Panc1 (cell line): ENCODE data around the gene AUP1. TPM values are rescaled to one million over a fixed set of nuclear protein-coding genes. Genes with fewer than 3 reads are reported as not detected.

Experiments used
- ATAC-seq: fragments of 200-7000 bp; cut with Tn5 transposase; 2 replicates; pipeline ENCODE4 v1.9.1; 2020; ENCODE audit warnings: mild to moderate bottlenecking, moderate library complexity
- BruUV-seq: library from RNA; stranded (reverse); fragments of 400-500 nt; replicated peaks from 2 replicates; lab custom pipeline; 2021; lab: Mats Ljungman, UMichigan
- CTCF ChIA-PET: fragments of 300-600 bp; sonication (Branson Sonifier 250); formaldehyde crosslinking; loops from one replicate; lab custom pipeline; 2022; ENCODE audit warnings: antibody characterized with exemption; lab: Charles Lee
- POLR2A ChIA-PET: fragments of 300-600 bp; sonication (Branson Sonifier 250); formaldehyde crosslinking; loops from one replicate; lab custom pipeline; 2022; ENCODE audit warnings: antibody characterized with exemption; lab: Charles Lee
- DNase-seq: peaks from one replicate; pipeline ENCODE4 v3.0.0-alpha.2; 2010; ENCODE audit warnings: low read depth, low spot score
- H3K27ac ChIP-seq: 2 replicates; pipeline ENCODE4 v1.5.1; 2011; ENCODE audit warnings: mild to moderate bottlenecking, low read length, inconsistent platforms
- H3K27me3 ChIP-seq: fragments of 200-500 bp; sonication (Bioruptor generic); 2 replicates; pipeline ENCODE4 v1.6.0; 2014; ENCODE audit warnings: low read length, inconsistent platforms; ENCODE audit not compliant: control insufficient read depth, insufficient read depth
- H3K36me3 ChIP-seq: fragments of 200-500 bp; sonication (Bioruptor generic); 2 replicates; pipeline ENCODE4 v1.5.1; 2014; ENCODE audit warnings: inconsistent platforms, mild to moderate bottlenecking, low read length, moderate library complexity; ENCODE audit not compliant: control insufficient read depth, insufficient read depth
- H3K4me1 ChIP-seq: 2 replicates; pipeline ENCODE4 v1.5.1; 2011; ENCODE audit warnings: inconsistent platforms, mild to moderate bottlenecking, low read length, moderate library complexity; ENCODE audit not compliant: control insufficient read depth, insufficient read depth
- H3K4me3 ChIP-seq, 2 experiments: 2 replicates each; pipeline ENCODE4 v1.5.1; 2011 to 2012; ENCODE audit warnings: low read depth in 2 of 2, low read length in 2 of 2, mild to moderate bottlenecking in 2 of 2, inconsistent platforms in 1 of 2, moderate library complexity in 1 of 2
- H3K9me3 ChIP-seq: fragments of 200-500 bp; sonication (Bioruptor generic); 2 replicates; pipeline ENCODE4 v1.5.1; 2014; ENCODE audit warnings: low read depth, mild to moderate bottlenecking, inconsistent platforms, low read length, moderate library complexity; ENCODE audit not compliant: control insufficient read depth, insufficient read depth
- POLR2AphosphoS5 ChIP-seq: IDR thresholded peaks from 2 replicates; pipeline ENCODE4 v1.6.1; 2012; ENCODE audit warnings: mild to moderate bottlenecking, low read depth, low read length, moderate library complexity
- REST ChIP-seq, 2 experiments: IDR thresholded peaks; 2 replicates each; pipeline ENCODE4 v1.6.1; 2011 to 2012; ENCODE audit warnings: low read depth in 2 of 2, control low read depth in 1 of 2, low read length in 1 of 2, mild to moderate bottlenecking in 1 of 2, moderate library complexity in 1 of 2; ENCODE audit not compliant: insufficient read depth in 1 of 2
- SIN3A ChIP-seq: IDR thresholded peaks from 2 replicates; pipeline ENCODE4 v1.6.1; 2012; ENCODE audit warnings: low read depth, mild to moderate bottlenecking, low read length, moderate library complexity, borderline replicate concordance; ENCODE audit not compliant: insufficient read depth
- TCF7L2 ChIP-seq: IDR thresholded peaks from 2 replicates; pipeline ENCODE4 v1.6.1; 2011; ENCODE audit warnings: mild to moderate bottlenecking, low read depth, low read length, inconsistent platforms
- in situ Hi-C: cut with HindIII; loops from 2 replicates; pipeline ENCODE4 v1.10.0; 2016; ENCODE audit warnings: low sequenced_read_pairs, low pct_unique_long_range_greater_than_20kb
- intact Hi-C: fragments of 100-400 bp; cut with micrococcal nuclease; formaldehyde crosslinking; loops from one replicate; pipeline ENCODE4 v1.10.0; 2022; ENCODE audit not compliant: unreplicated experiment
- total RNA-seq: library from RNA; stranded (reverse); gene quantifications from one replicate; pipeline ENCODE4 v1.2.1, GENCODE V29; 2021; ENCODE audit not compliant: unreplicated experiment
- TF ChIP-seq, protein P1 (sequence below): fragments of 450-650 bp; IDR thresholded peaks from 2 replicates; pipeline ENCODE4 v1.5.1; 2017; ENCODE audit warnings: mild to moderate bottlenecking

AUP1 gene
- total RNA-seq, 1 experiment from 2014 or later: 142 TPM

DNA sequence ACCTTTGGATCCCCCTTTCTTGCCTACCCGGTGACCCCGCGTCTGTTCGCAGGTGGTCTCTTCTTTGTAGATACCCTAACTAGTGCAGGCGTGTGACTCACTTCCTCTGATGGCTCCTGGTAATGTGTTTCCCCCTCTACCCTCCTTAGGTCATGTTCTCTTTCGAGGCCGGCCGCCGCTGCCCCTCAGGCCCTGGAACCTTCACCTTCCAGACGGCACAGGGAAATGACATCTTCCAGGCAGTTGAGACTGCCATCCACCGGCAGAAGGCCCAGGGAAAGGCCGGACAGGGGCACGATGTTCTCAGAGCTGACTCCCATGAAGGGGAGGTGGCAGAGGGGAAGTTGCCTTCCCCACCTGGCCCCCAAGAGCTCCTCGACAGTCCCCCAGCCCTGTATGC, 26.7 kb upstream of the AUP1 start:
- H3K4me3 ChIP-seq: no peak overlapping the region
- ChIA-PET POLR2A (no interaction called here), CTCF (no interaction called here)
- no peak for ATAC-seq
- in situ Hi-C loops (no loop called here), intact Hi-C loops (no loop called here)
- no peak for DNase-seq
- H3K36me3 ChIP-seq: no peaks in the 10 kb centered on the region
- TF ChIP-seq POLR2AphosphoS5 (no peak), TCF7L2 (no peak), REST (IDR thresholded peaks at IDR 0.05; ENCODE audit: insufficient read depth in 1 of 2, low read depth in 2 of 2, low read length in 1 of 2) (no peak), SIN3A (no peak)
- TF ChIP-seq, protein P1, sequence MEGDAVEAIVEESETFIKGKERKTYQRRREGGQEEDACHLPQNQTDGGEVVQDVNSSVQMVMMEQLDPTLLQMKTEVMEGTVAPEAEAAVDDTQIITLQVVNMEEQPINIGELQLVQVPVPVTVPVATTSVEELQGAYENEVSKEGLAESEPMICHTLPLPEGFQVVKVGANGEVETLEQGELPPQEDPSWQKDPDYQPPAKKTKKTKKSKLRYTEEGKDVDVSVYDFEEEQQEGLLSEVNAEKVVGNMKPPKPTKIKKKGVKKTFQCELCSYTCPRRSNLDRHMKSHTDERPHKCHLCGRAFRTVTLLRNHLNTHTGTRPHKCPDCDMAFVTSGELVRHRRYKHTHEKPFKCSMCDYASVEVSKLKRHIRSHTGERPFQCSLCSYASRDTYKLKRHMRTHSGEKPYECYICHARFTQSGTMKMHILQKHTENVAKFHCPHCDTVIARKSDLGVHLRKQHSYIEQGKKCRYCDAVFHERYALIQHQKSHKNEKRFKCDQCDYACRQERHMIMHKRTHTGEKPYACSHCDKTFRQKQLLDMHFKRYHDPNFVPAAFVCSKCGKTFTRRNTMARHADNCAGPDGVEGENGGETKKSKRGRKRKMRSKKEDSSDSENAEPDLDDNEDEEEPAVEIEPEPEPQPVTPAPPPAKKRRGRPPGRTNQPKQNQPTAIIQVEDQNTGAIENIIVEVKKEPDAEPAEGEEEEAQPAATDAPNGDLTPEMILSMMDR: no peak
- no peaks in the 10 kb centered on the region for H3K27me3 ChIP-seq
- no peaks in the 10 kb centered on the region for H3K9me3 ChIP-seq
- no peak overlapping the region for H3K27ac ChIP-seq
- H3K4me1 ChIP-seq: peaks cover 11% of the 10 kb centered on the region; the same call in 1 of the 2 replicates
- no TSS peak for BruUV-seq

- ChIA-PET CTCF (no interaction called here), POLR2A (no interaction called here)
- H3K27ac ChIP-seq: no peak overlapping the region
- in situ Hi-C loops (no loop called here), intact Hi-C loops (no loop called here)
- DNase-seq (no peak), ATAC-seq (no peak)
- TF ChIP-seq, protein P1: no peak
- BruUV-seq: no TSS peak
- H3K4me1 ChIP-seq: peaks cover 11% of the 10 kb centered on the region; the same call in 1 of the 2 replicates
- no peaks in the 10 kb centered on the region for H3K36me3 ChIP-seq
- H3K27me3 ChIP-seq: no peaks in the 10 kb centered on the region
- H3K4me3 ChIP-seq: no peak overlapping the region
- H3K9me3 ChIP-seq: no peaks in the 10 kb centered on the region
These were observed 26.2 kb upstream of the AUP1 start for GRCh38 chr2:74555610-74556103.
